MM.1S (cell line): Measurements from ENCODE around the gene NUP214.

Experiments
- EZH2 ChIP-seq: fragments of 300-600 bp; sonication (generic); optimal IDR thresholded peaks from 2 replicates; pipeline ENCODE3; 2017; ENCODE audit warnings: low read depth, mild to moderate bottlenecking, antibody characterized with exemption, low read length, mixed read lengths
- TF ChIP-seq, protein P1 (sequence below): fragments of 300-600 bp; sonication (generic); IDR thresholded peaks from 2 replicates; pipeline ENCODE4 v1.5.1; 2016; ENCODE audit warnings: antibody characterized with exemption, low read length, mixed read lengths

DNA sequence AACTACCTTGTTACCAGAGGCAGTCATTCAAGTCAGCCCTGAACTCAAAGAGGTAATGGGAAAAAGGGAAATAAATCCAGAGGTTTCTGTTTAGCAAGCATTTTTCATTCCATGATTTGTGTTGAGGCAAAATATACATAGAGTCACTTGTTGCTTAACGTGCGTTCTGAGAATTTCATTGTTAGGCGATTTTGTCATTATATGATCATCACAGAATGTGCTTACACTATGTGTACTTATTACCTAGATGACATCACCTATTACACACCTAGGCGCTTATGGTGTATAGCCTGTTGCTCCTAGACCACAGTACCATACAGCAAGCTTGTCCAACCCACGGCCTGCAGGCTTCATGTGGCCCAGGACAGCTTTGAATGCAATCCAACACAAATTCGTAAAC is 36.2 kb downstream of the NUP214 start:
- TF ChIP-seq, protein P1, sequence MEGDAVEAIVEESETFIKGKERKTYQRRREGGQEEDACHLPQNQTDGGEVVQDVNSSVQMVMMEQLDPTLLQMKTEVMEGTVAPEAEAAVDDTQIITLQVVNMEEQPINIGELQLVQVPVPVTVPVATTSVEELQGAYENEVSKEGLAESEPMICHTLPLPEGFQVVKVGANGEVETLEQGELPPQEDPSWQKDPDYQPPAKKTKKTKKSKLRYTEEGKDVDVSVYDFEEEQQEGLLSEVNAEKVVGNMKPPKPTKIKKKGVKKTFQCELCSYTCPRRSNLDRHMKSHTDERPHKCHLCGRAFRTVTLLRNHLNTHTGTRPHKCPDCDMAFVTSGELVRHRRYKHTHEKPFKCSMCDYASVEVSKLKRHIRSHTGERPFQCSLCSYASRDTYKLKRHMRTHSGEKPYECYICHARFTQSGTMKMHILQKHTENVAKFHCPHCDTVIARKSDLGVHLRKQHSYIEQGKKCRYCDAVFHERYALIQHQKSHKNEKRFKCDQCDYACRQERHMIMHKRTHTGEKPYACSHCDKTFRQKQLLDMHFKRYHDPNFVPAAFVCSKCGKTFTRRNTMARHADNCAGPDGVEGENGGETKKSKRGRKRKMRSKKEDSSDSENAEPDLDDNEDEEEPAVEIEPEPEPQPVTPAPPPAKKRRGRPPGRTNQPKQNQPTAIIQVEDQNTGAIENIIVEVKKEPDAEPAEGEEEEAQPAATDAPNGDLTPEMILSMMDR: no peak
- no peak for TF ChIP-seq EZH2
